H1 (cell line): ENCODE data around the gene SKOR2. TPM values are rescaled to one million over a fixed set of nuclear protein-coding genes. Genes with fewer than 3 reads are reported as not detected.

Experiments
- CTCF ChIA-PET: fragments of 300-600 bp; sonication (Branson Sonifier 250); formaldehyde crosslinking; loops from one replicate; lab custom pipeline; 2021; ENCODE audit not compliant: partially characterized antibody; lab: Charles Lee
- POLR2A ChIA-PET: fragments of 300-600 bp; sonication (Branson Sonifier 250); formaldehyde crosslinking; loops from one replicate; lab custom pipeline; 2021; ENCODE audit warnings: inconsistent platforms; ENCODE audit not compliant: partially characterized antibody; lab: Charles Lee
- DNase-seq, 2 experiments: peaks; one replicate each; pipeline versions ENCODE4 v3.0.0 to v3.0.0-alpha.2; 2010 to 2022; ENCODE audit warnings: low spot score in 2 of 2, low read depth in 1 of 2, mixed read lengths in 1 of 2
- FAIRE-seq: peaks from 2 replicates; lab custom pipeline; 2011; peaks lifted over from hg19 to GRCh38; lab: Jason Lieb, UNC
- H2AFZ ChIP-seq: 2 replicates; pipeline ENCODE4 v1.8.1; 2012; ENCODE audit warnings: low read length, inconsistent platforms
- H2AK5ac ChIP-seq: 2 replicates; pipeline ENCODE4 v1.6.1; 2013; ENCODE audit warnings: low read depth, low read length
- H2BK120ac ChIP-seq: replicated peaks from 2 replicates; pipeline ENCODE3; 2013; ENCODE audit warnings: low read depth, low read length, inconsistent platforms
- H2BK12ac ChIP-seq: 2 replicates; pipeline ENCODE4 v1.6.1; 2013; ENCODE audit warnings: low read depth, low read length
- H2BK15ac ChIP-seq: 2 replicates; pipeline ENCODE4 v1.6.1; 2013; ENCODE audit warnings: low read length
- H2BK20ac ChIP-seq: 2 replicates; pipeline ENCODE4 v1.6.1; 2013; ENCODE audit warnings: low read length
- H2BK5ac ChIP-seq: 2 replicates; pipeline ENCODE4 v1.6.1; 2013; ENCODE audit warnings: low read depth, low read length
- H3K14ac ChIP-seq: 2 replicates; pipeline ENCODE4 v1.6.1; 2013; ENCODE audit warnings: inconsistent platforms; ENCODE audit not compliant: insufficient read length
- H3K18ac ChIP-seq: 2 replicates; pipeline ENCODE4 v1.6.1; 2013; ENCODE audit warnings: low read length; ENCODE audit errors: extremely low read depth
- H3K23ac ChIP-seq: 2 replicates; pipeline ENCODE4 v1.6.1; 2013; ENCODE audit warnings: inconsistent platforms; ENCODE audit not compliant: insufficient read length
- H3K23me2 ChIP-seq: 2 replicates; pipeline ENCODE4 v1.6.1; 2013; ENCODE audit warnings: low read depth, low read length
- H3K27ac ChIP-seq: 2 replicates; pipeline ENCODE4 v1.6.1; 2011; ENCODE audit warnings: low read depth, low read length, inconsistent platforms
- H3K27me3 ChIP-seq, 4 experiments: replicated peaks in 1 of 4; 1 replicate in 1 of 4; 2 replicates in 3 of 4; pipeline versions ENCODE4 v1.6.1 to v1.8.1; 2011 to 2013; ENCODE audit warnings: low read length in 3 of 4, mild to moderate bottlenecking in 3 of 4, inconsistent platforms in 2 of 4, mixed read lengths in 2 of 4, moderate library complexity in 1 of 4; ENCODE audit not compliant: control insufficient read depth in 3 of 4, insufficient read depth in 3 of 4; ENCODE audit errors: extremely low read depth in 1 of 4
- H3K36me3 ChIP-seq, 4 experiments: 2 replicates each; pipeline versions ENCODE4 v1.6.1 to v1.8.1; 2011 to 2013; ENCODE audit warnings: mild to moderate bottlenecking in 4 of 4, low read length in 3 of 4, moderate library complexity in 2 of 4, control low read depth in 1 of 4, inconsistent platforms in 1 of 4; ENCODE audit not compliant: insufficient read depth in 4 of 4, control insufficient read depth in 2 of 4
- H3K4ac ChIP-seq: replicated peaks from 2 replicates; pipeline ENCODE3; 2013; ENCODE audit warnings: low read length, low read depth, mixed read lengths, inconsistent platforms; ENCODE audit not compliant: insufficient read length
- H3K4me1 ChIP-seq, 4 experiments: replicated peaks in 1 of 4; 1 replicate in 1 of 4; 2 replicates in 3 of 4; pipeline versions ENCODE4 v1.6.1 to v1.8.1; 2011 to 2013; ENCODE audit warnings: low read length in 3 of 4, inconsistent platforms in 2 of 4, mixed read lengths in 1 of 4; ENCODE audit not compliant: insufficient read depth in 4 of 4, control insufficient read depth in 3 of 4
- H3K4me2 ChIP-seq, 2 experiments: 2 replicates each; pipeline versions ENCODE4 v1.6.1 to v1.8.1; 2011 to 2013; ENCODE audit warnings: low read depth in 2 of 2, low read length in 2 of 2, control low read depth in 1 of 2, inconsistent platforms in 1 of 2, mild to moderate bottlenecking in 1 of 2; ENCODE audit not compliant: insufficient read depth in 1 of 2
- H3K4me3 ChIP-seq, 4 experiments: fragments of 200-600, 300-600 bp in 1 of 4; sonication (generic), shearing (Covaris generic), sonication (Bioruptor Twin) in 1 of 4; 2 replicates each; pipeline versions ENCODE4 v1.5.1 to v1.8.1; 2011 to 2016; ENCODE audit warnings: low read length in 4 of 4, low read depth in 3 of 4, control low read depth in 2 of 4, inconsistent platforms in 2 of 4, mild to moderate bottlenecking in 2 of 4, mixed read lengths in 1 of 4, moderate library complexity in 1 of 4; ENCODE audit not compliant: insufficient read depth in 2 of 4; ENCODE audit errors: extremely low read depth in 1 of 4
- H3K56ac ChIP-seq: replicated peaks from 2 replicates; pipeline ENCODE3; 2013; ENCODE audit warnings: low read depth, mild to moderate bottlenecking, mixed read lengths, low read length, inconsistent platforms; ENCODE audit not compliant: insufficient read length
- H3K79me1 ChIP-seq: 2 replicates; pipeline ENCODE4 v1.6.1; 2013; ENCODE audit warnings: low read depth, low read length, control low read depth
- H3K79me2 ChIP-seq, 2 experiments: 2 replicates each; pipeline versions ENCODE4 v1.6.1 to v1.8.1; 2012 to 2013; ENCODE audit warnings: low read length in 2 of 2, mild to moderate bottlenecking in 2 of 2, inconsistent platforms in 1 of 2; ENCODE audit not compliant: insufficient read depth in 2 of 2, control insufficient read depth in 1 of 2
- H3K9ac ChIP-seq, 4 experiments: replicated peaks in 1 of 4; 1 replicate in 1 of 4; 2 replicates in 3 of 4; pipeline versions ENCODE4 v1.6.1 to v1.8.1; 2011 to 2013; ENCODE audit warnings: low read depth in 3 of 4, low read length in 3 of 4, control low read depth in 2 of 4, mild to moderate bottlenecking in 2 of 4, moderate library complexity in 2 of 4, inconsistent platforms in 1 of 4; ENCODE audit errors: extremely low read depth in 1 of 4
- H3K9me3 ChIP-seq, 2 experiments: 2 replicates each; pipeline versions ENCODE4 v1.6.1 to v1.8.1; 2012 to 2013; ENCODE audit warnings: mild to moderate bottlenecking in 2 of 2, moderate library complexity in 2 of 2, control low read depth in 1 of 2, inconsistent platforms in 1 of 2, low read depth in 1 of 2, low read length in 1 of 2, mixed read lengths in 1 of 2; ENCODE audit not compliant: insufficient read depth in 2 of 2
- H4K20me1 ChIP-seq, 2 experiments: replicated peaks in 1 of 2; 2 replicates each; pipeline versions ENCODE3 to v1.8.1; 2011 to 2013; ENCODE audit warnings: inconsistent platforms in 2 of 2, low read length in 2 of 2, mild to moderate bottlenecking in 1 of 2; ENCODE audit not compliant: insufficient read depth in 2 of 2, control insufficient read depth in 1 of 2
- H4K5ac ChIP-seq: 2 replicates; pipeline ENCODE4 v1.6.1; 2013; ENCODE audit warnings: low read length, low read depth, mixed read lengths, inconsistent platforms; ENCODE audit not compliant: insufficient read length
- H4K8ac ChIP-seq: 2 replicates; pipeline ENCODE4 v1.8.0; 2013; ENCODE audit warnings: mild to moderate bottlenecking, moderate library complexity, low read length, inconsistent platforms; ENCODE audit not compliant: insufficient read depth; ENCODE audit errors: extremely low read depth
- H4K91ac ChIP-seq: replicated peaks from 2 replicates; pipeline ENCODE3; 2013; ENCODE audit warnings: low read length, mixed read lengths, inconsistent platforms; ENCODE audit not compliant: insufficient read length
- CREB1 ChIP-seq: IDR thresholded peaks from 2 replicates; pipeline ENCODE4 v1.6.1; 2012; ENCODE audit warnings: inconsistent platforms
- HDAC2 ChIP-seq, 2 experiments: fragments of 300-600 bp in 1 of 2; sonication (generic) in 1 of 2; IDR thresholded peaks; 2 replicates each; pipeline ENCODE4 v1.6.1; 2011 to 2012; ENCODE audit warnings: low read depth in 2 of 2, low read length in 2 of 2, mild to moderate bottlenecking in 2 of 2, moderate library complexity in 2 of 2, borderline replicate concordance in 1 of 2, inconsistent platforms in 1 of 2
- MAFK ChIP-seq: IDR thresholded peaks from 2 replicates; pipeline ENCODE4 v1.6.1; 2012; ENCODE audit warnings: low read depth, mild to moderate bottlenecking, improper control_type of control experiment, low read length
- RAD21 ChIP-seq, 2 experiments: IDR thresholded peaks in 1 of 2; conservative IDR thresholded peaks in 1 of 2; 2 replicates each; pipeline ENCODE4 v1.6.1; 2011; ENCODE audit warnings: low read depth in 2 of 2, low read length in 2 of 2, improper control_type of control experiment in 1 of 2, inconsistent platforms in 1 of 2, mild to moderate bottlenecking in 1 of 2, moderate library complexity in 1 of 2
- SAP30 ChIP-seq: fragments of 300-600 bp; sonication (generic); IDR thresholded peaks from 2 replicates; pipeline ENCODE4 v1.7.1; 2012; ENCODE audit warnings: low read length, moderate library complexity, mild to moderate bottlenecking, inconsistent platforms; ENCODE audit not compliant: insufficient read depth, insufficient replicate concordance
- SP2 ChIP-seq: IDR thresholded peaks from 2 replicates; pipeline ENCODE4 v1.6.1; 2012; ENCODE audit warnings: mild to moderate bottlenecking, low read length, inconsistent platforms
- WGBS, 2 experiments: shearing (Covaris generic) in 1 of 2; methylation state at CpG; one replicate each; pipeline versions ENCODE4 v1.1.6 to v1.1.7; 2013 to 2015; ENCODE audit warnings: low lambda C conversion rate in 2 of 2, mixed read lengths in 2 of 2, inconsistent platforms in 1 of 2, low coverage in 1 of 2, missing lambda C conversion rate in 1 of 2; ENCODE audit not compliant: insufficient replicate concordance in 2 of 2, insufficient coverage in 1 of 2, insufficient read length in 1 of 2; ENCODE audit errors: extremely low coverage in 1 of 2, missing lambda C conversion rate in 1 of 2; 5-methylcytosine and 5-hydroxymethylcytosine counted together
- polyA plus RNA-seq, 7 experiments: library from polyadenylated mRNA; depleted of rRNA in 3 of 7; stranded (reverse) in 5 of 7; unstranded in 2 of 7; fragments of >200 nt in 5 of 7; fragments of 200-250 nt in 2 of 7; gene quantifications; 1 replicate in 5 of 7; 2 replicates in 1 of 7; 4 replicates in 1 of 7; pipeline versions ENCODE4 v1.2.1 to v1.2.3, GENCODE V29; 2011 to 2013; ENCODE audit warnings: missing spikeins in 2 of 7, mixed read lengths in 2 of 7
- total RNA-seq: library from RNA; stranded (reverse); fragmentation: NEBNext Ultra II Directional; extraction: Animal tissue kit (Norgen Biotek cat#: 25700); gene quantifications from 2 replicates; pipeline ENCODE4 v1.2.1, GENCODE V29; 2021
- TF ChIP-seq, protein P1 (sequence below), 3 experiments: IDR thresholded peaks; 1 replicate in 2 of 3; 2 replicates in 1 of 3; pipeline versions ENCODE4 v1.5.1 to v1.6.1; 2011; ENCODE audit warnings: low read length in 3 of 3, mild to moderate bottlenecking in 3 of 3, inconsistent platforms in 2 of 3, low read depth in 1 of 3, moderate library complexity in 1 of 3; ENCODE audit not compliant: insufficient read depth in 1 of 3; ENCODE audit errors: control extremely low read depth in 1 of 3
- TF ChIP-seq, protein P2 (sequence below): IDR thresholded peaks from 2 replicates; pipeline ENCODE4 v1.6.1; 2011; ENCODE audit warnings: low read depth, mild to moderate bottlenecking, low read length; ENCODE audit not compliant: insufficient read depth

SKOR2 gene
- total and polyA plus RNA-seq, 2 of the 8 experiments (the other 6 are each of a cell fraction or from before 2014, with no cell fraction given) = 0.05 to 0.11 TPM

DNA sequence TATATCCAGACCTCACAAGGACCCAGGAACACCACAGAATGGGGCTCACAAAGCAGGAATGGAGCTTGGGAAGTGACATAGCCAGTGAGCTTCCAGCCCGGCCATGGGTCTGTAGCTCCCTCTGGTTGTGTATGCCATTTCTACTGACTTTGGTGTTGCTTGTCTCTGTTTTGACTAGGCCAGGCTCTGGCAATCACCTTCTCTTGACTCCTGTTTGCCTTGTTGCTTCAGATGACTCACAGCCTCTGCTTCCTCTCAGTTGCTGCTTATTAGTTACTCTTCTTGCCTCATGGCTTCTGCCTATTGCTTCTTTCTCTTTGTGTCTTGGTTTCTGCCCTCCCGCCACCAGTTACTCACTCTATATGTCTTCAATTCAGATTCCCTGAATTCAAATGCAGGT is 59.5 kb downstream of the SKOR2 start:
- POLR2A ChIA-PET = interaction anchor here (0.6 kb wide), 1 partner anchor 528 kb away, joined by 3 read pairs; no protein-coding TSS in a partner anchor
- H3K56ac ChIP-seq = no peak overlapping the region
- no peak for DNase-seq
- no peak overlapping the region for H3K27ac ChIP-seq
- no peak overlapping the region for H2BK120ac ChIP-seq
- no peak overlapping the region for H4K8ac ChIP-seq
- no peaks in the 10 kb centered on the region for H3K23me2 ChIP-seq
- no peaks in the 10 kb centered on the region for H3K36me3 ChIP-seq
- WGBS, 2 experiments = 96% methylated on average over 2 of the region's 2 CpGs; no CpG with 5 or more reads in 1 of the 2 experiments
- H3K9me3 ChIP-seq = no peaks in the 10 kb centered on the region
- H2AK5ac ChIP-seq = no peak overlapping the region
- H2BK15ac ChIP-seq = no peak overlapping the region
- TF ChIP-seq, protein P1, sequence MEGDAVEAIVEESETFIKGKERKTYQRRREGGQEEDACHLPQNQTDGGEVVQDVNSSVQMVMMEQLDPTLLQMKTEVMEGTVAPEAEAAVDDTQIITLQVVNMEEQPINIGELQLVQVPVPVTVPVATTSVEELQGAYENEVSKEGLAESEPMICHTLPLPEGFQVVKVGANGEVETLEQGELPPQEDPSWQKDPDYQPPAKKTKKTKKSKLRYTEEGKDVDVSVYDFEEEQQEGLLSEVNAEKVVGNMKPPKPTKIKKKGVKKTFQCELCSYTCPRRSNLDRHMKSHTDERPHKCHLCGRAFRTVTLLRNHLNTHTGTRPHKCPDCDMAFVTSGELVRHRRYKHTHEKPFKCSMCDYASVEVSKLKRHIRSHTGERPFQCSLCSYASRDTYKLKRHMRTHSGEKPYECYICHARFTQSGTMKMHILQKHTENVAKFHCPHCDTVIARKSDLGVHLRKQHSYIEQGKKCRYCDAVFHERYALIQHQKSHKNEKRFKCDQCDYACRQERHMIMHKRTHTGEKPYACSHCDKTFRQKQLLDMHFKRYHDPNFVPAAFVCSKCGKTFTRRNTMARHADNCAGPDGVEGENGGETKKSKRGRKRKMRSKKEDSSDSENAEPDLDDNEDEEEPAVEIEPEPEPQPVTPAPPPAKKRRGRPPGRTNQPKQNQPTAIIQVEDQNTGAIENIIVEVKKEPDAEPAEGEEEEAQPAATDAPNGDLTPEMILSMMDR (IDR thresholded peaks at IDR 0.05; ENCODE audit: control extremely low read depth in 1 of 3, insufficient read depth in 1 of 3, low read depth in 1 of 3, low read length in 3 of 3) = peak in 1 of 3 experiments; percentile 14; a peak in 2 of 4 replicates
- TF ChIP-seq HDAC2 (IDR thresholded peaks at IDR 0.05; ENCODE audit: borderline replicate concordance in 1 of 2, low read depth in 2 of 2, low read length in 2 of 2) = no peak
- TF ChIP-seq CREB1 = no peak
- TF ChIP-seq SP2 = no peak
- no peak for TF ChIP-seq MAFK
- peak in 1 of 2 experiments; percentile 35; a peak in 2 of 4 replicates for TF ChIP-seq RAD21 (IDR thresholded peaks at IDR 0.05 in 1 of 2, conservative IDR thresholded peaks at IDR 0.05 in 1 of 2; ENCODE audit: low read depth in 2 of 2, low read length in 2 of 2)
- no peak for TF ChIP-seq SAP30
- TF ChIP-seq, protein P2, sequence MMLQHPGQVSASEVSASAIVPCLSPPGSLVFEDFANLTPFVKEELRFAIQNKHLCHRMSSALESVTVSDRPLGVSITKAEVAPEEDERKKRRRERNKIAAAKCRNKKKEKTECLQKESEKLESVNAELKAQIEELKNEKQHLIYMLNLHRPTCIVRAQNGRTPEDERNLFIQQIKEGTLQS = no peak
- TF ChIP-seq, all 59 proteins: peak for 2
- H3K14ac ChIP-seq = no peak overlapping the region
- no peaks in the 10 kb centered on the region for H3K79me1 ChIP-seq
- H4K20me1 ChIP-seq = no peaks in the 10 kb centered on the region
- H3K23ac ChIP-seq = no peak overlapping the region
- H2BK12ac ChIP-seq = no peak overlapping the region
- no peak overlapping the region for H3K4me2 ChIP-seq
- no peak overlapping the region for H3K4ac ChIP-seq
- no peak overlapping the region for H2BK20ac ChIP-seq
- no peaks in the 10 kb centered on the region for H3K79me2 ChIP-seq
- H3K18ac ChIP-seq = no peak overlapping the region
- H4K91ac ChIP-seq = no peak overlapping the region
- no peak overlapping the region for H2AFZ ChIP-seq
- no peaks in the 10 kb centered on the region for H3K4me1 ChIP-seq
- H3K9ac ChIP-seq = no peak overlapping the region
- no peak overlapping the region for H3K4me3 ChIP-seq
- H4K5ac ChIP-seq = no peak overlapping the region
- no peak for FAIRE-seq
- H2BK5ac ChIP-seq = no peak overlapping the region
- no peaks in the 10 kb centered on the region; a peak in 1 of 7 replicates for H3K27me3 ChIP-seq
- CTCF ChIA-PET = interaction anchor here (0.5 to 3.4 kb wide), 8 partner anchors 10 to 251 kb away, joined by 3 to 19 read pairs (median 3); no protein-coding TSS in a partner anchor
